GM12892 (cell line): ENCODE measurements around the gene APMAP.

Experiments used
- DNase-seq: peaks from one replicate; pipeline ENCODE4 v3.0.0; 2011; ENCODE audit not compliant: insufficient read length
- FAIRE-seq: peaks from 2 replicates; lab custom pipeline; 2011; peaks lifted over from hg19 to GRCh38; lab: Jason Lieb, UNC
- POLR2A ChIP-seq: IDR thresholded peaks from 2 replicates; pipeline ENCODE4 v1.6.1; 2011; ENCODE audit warnings: low read depth, low read length, control low read depth
- POLR2AphosphoS5 ChIP-seq: IDR thresholded peaks from 2 replicates; pipeline ENCODE4 v1.6.1; 2011; ENCODE audit warnings: low read depth, low read length, control low read depth
- TAF1 ChIP-seq: IDR thresholded peaks from 2 replicates; pipeline ENCODE4 v1.6.1; 2011; ENCODE audit warnings: low read depth, mild to moderate bottlenecking, control low read depth, low read length, borderline replicate concordance

APMAP gene

GRCh38 chr20:24968278-24968800, 24.2 kb downstream of the APMAP start:
- no peak for TF ChIP-seq POLR2A
- TF ChIP-seq TAF1, result no peak
- no peak for TF ChIP-seq POLR2AphosphoS5
- FAIRE-seq (no peak), DNase-seq (no peak)

- TF ChIP-seq POLR2AphosphoS5, result no peak
- no peak for TF ChIP-seq POLR2A
- TF ChIP-seq TAF1, result no peak
- FAIRE-seq (no peak), DNase-seq (no peak)
These were observed 26.1 kb downstream of the APMAP start for GRCh38 chr20:24966317-24967012.

GRCh38 chr20:24965065-24965919, 27.3 kb downstream of the APMAP start:
- DNase-seq (no peak), FAIRE-seq (no peak)
- TF ChIP-seq POLR2AphosphoS5 (no peak), POLR2A (no peak), TAF1 (no peak)

GRCh38 chr20:24964506-24964840, 28.1 kb downstream of the APMAP start:
- TF ChIP-seq POLR2AphosphoS5 (no peak), TAF1 (no peak)
- FAIRE-seq, result no peak
- DNase-seq, result no peak

GRCh38 chr20:24963672-24964505, 28.7 kb downstream of the APMAP start:
- TF ChIP-seq POLR2A (no peak), POLR2AphosphoS5 (no peak), TAF1 (no peak)
- FAIRE-seq (no peak), DNase-seq (no peak)

GRCh38 chr20:24962510-24962909, 30.0 kb downstream of the APMAP start:
- FAIRE-seq, result no peak
- TF ChIP-seq POLR2A, result no peak
- no peak for TF ChIP-seq POLR2AphosphoS5
- TF ChIP-seq TAF1, result no peak
- DNase-seq, result no peak

- FAIRE-seq (no peak), DNase-seq (no peak)
These were observed 30.4 kb downstream of the APMAP start for GRCh38 chr20:24962182-24962492.

GRCh38 chr20:24961384-24962181, 31.0 kb downstream of the APMAP start:
- FAIRE-seq, result no peak

More at GRCh38 chr20:24962182-24962492, 30.4 kb downstream of the APMAP start:
- TF ChIP-seq POLR2A, result no peak
- no peak for TF ChIP-seq POLR2AphosphoS5
- TF ChIP-seq TAF1, result no peak

GRCh38 chr20:24960861-24961260, 31.7 kb downstream of the APMAP start:
- TF ChIP-seq TAF1, result no peak
- TF ChIP-seq POLR2A, result no peak
- TF ChIP-seq POLR2AphosphoS5, result no peak
- FAIRE-seq, result no peak
- DNase-seq, result no peak

More at GRCh38 chr20:24961384-24962181, 31.0 kb downstream of the APMAP start:
- DNase-seq, result no peak
- TF ChIP-seq TAF1, result no peak
- no peak for TF ChIP-seq POLR2AphosphoS5
- no peak for TF ChIP-seq POLR2A

GRCh38 chr20:24960302-24960801, 32.2 kb downstream of the APMAP start:
- FAIRE-seq (no peak), DNase-seq (no peak)
- no peak for TF ChIP-seq TAF1
